Spleen (tissue), 11 donors: ENCODE results near the gene CSNK2A2. TPM values are rescaled to one million over a fixed set of nuclear protein-coding genes. Genes with fewer than 3 reads are reported as not detected.
A peak's percentile ranks its signal among the peaks of the same experiment; 100 is the strongest.

ENCODE experiments used
- DNase-seq: peaks from one replicate; pipeline ENCODE4 v3.0.0-alpha.2; 2020
- H3K27ac ChIP-seq, 8 donors: fragments of 200-600 bp; sonication (generic) in 7 of 8; 1 replicate in 4 of 8; 2 replicates in 4 of 8; pipeline versions ENCODE4 v1.5.0 to v1.8.0; 2016 to 2021; ENCODE audit warnings: inconsistent platforms in 4 of 8, mild to moderate bottlenecking in 4 of 8, moderate library complexity in 1 of 8
- H3K27me3 ChIP-seq, 7 donors: fragments of 200-600 bp; sonication (generic) in 6 of 7; replicated peaks in 1 of 7; 1 replicate in 4 of 7; 2 replicates in 3 of 7; pipeline versions ENCODE4 v1.5.0 to v1.8.0; 2016 to 2021; ENCODE audit warnings: inconsistent platforms in 3 of 7, mild to moderate bottlenecking in 1 of 7
- H3K36me3 ChIP-seq, 6 donors: fragments of 200-600 bp; sonication (generic) in 5 of 6; 1 replicate in 4 of 6; 2 replicates in 2 of 6; pipeline versions ENCODE4 v1.5.0 to v1.8.0; 2016 to 2021; ENCODE audit warnings: inconsistent platforms in 2 of 6
- H3K4me1 ChIP-seq, 6 donors: fragments of 200-600 bp; sonication (generic) in 5 of 6; 1 replicate in 3 of 6; 2 replicates in 3 of 6; pipeline versions ENCODE4 v1.5.0 to v1.8.0; 2016 to 2021; ENCODE audit warnings: inconsistent platforms in 3 of 6
- H3K4me3 ChIP-seq, 8 donors: fragments of 200-600 bp; sonication (generic) in 7 of 8; 1 replicate in 4 of 8; 2 replicates in 4 of 8; pipeline versions ENCODE4 v1.5.0 to v1.8.0; 2016 to 2021; ENCODE audit warnings: inconsistent platforms in 4 of 8, mild to moderate bottlenecking in 4 of 8, moderate library complexity in 2 of 8
- H3K9me3 ChIP-seq, 8 donors: fragments of 200-600 bp; sonication (generic) in 7 of 8; 1 replicate in 4 of 8; 2 replicates in 4 of 8; pipeline versions ENCODE4 v1.5.0 to v1.8.0; 2016 to 2021; ENCODE audit warnings: inconsistent platforms in 4 of 8
- CTCF ChIP-seq, 11 experiments: fragments of 200-600 bp in 7 of 11; fragments of 450-650 bp in 4 of 11; sonication (generic) in 4 of 11; IDR thresholded peaks in 8 of 11; conservative IDR thresholded peaks in 3 of 11; 1 replicate in 7 of 11; 2 replicates in 4 of 11; pipeline versions ENCODE4 v1.4.0 to v1.8.0; 2016 to 2021; ENCODE audit warnings: antibody characterized with exemption in 11 of 11, inconsistent platforms in 4 of 11, mild to moderate bottlenecking in 1 of 11
- POLR2A ChIP-seq, 3 donors: fragments of 450-650 bp; IDR thresholded peaks; one replicate each; pipeline ENCODE4 v1.5.1; 2017; ENCODE audit warnings: antibody characterized with exemption in 3 of 3, mild to moderate bottlenecking in 1 of 3
- POLR2AphosphoS5 ChIP-seq, 3 donors: sonication (generic); formaldehyde crosslinking; IDR thresholded peaks; one replicate each; pipeline ENCODE4 v1.5.1; 2017; ENCODE audit warnings: antibody characterized with exemption in 3 of 3
- WGBS, 5 donors: extraction: QIAGEN DNeasy Blood & Tissue Kit in 3 of 5; methylation state at CpG; one replicate each; pipeline versions ENCODE4 v1.1.5 to v1.1.7; 2013 to 2018; 5-methylcytosine and 5-hydroxymethylcytosine counted together
- intact Hi-C: fragments of 100-400 bp; cut with DNase I; formaldehyde crosslinking; loops from one replicate; pipeline ENCODE4 v1.15.0; 2023; ENCODE audit warnings: low total_unique reads
- polyA plus RNA-seq, 3 donors: library from polyadenylated mRNA; stranded (reverse); fragments of 200-250 nt; gene quantifications; one replicate each; pipeline ENCODE4 v1.2.1, GENCODE V29; 2013
- total RNA-seq, 7 donors: library from RNA; depleted of rRNA in 3 of 7; stranded (reverse); fragments of >200 nt in 3 of 7; fragmentation: NEBNext Ultra II Directional in 4 of 7; extraction: Animal tissue kit (Norgen Biotek cat#: 25700) in 4 of 7; gene quantifications; one replicate each; pipeline versions ENCODE4 v1.1.0 to v1.2.1, GENCODE V29; 2016 to 2021
- donor health status: healthy with polysubstance abuse.
- donor health status: DM: no; HTN: no; CAD: no; lungs with moderate emphysema.
- donor health status: DM: no; HTN: no; CAD: no.
- donor health status: Bipolar disorder and iron deficiency.
- donor health status: healthy.
- donor health status: DM: no; HTN: no; CAD: no.
- donor health status: DM: yes; HTN: yes; CAD: no.

The CSNK2A2 gene
- total and polyA plus RNA-seq, 10 donors = 17.7 to 62.2 (median 41.9) TPM

- Histone ChIP-seq H3K27me3 (peaks cover 0 to 37% (median 0%) of the 10 kb centered on the region in 7 donors), H3K36me3 (no peaks in the 10 kb centered on the region), H3K4me3 (peak overlapping the region in 7 of 8 donors; percentile 19 to 70 (median 40)), H3K27ac (no peak overlapping the region), H3K9me3 (no peaks in the 10 kb centered on the region), H3K4me1 (peaks cover 0 to 14% (median 7%) of the 10 kb centered on the region in 6 donors)
- intact Hi-C loops = no loop called here
- WGBS, 5 donors = 0 to 4% (median 1%) methylated on average over 13 of the region's 13 CpGs
- peak; percentile 85 for DNase-seq
- no peak for TF ChIP-seq POLR2A (IDR thresholded peaks at IDR 0.05)
- TF ChIP-seq POLR2AphosphoS5 (IDR thresholded peaks at IDR 0.05) = peak in 1 of 3 donors; percentile 7
These were observed 38.4 kb upstream of the CSNK2A2 start for GRCh38 chr16:58236231-58236690.

- no peak for TF ChIP-seq POLR2AphosphoS5 (IDR thresholded peaks at IDR 0.05)
- no peak for TF ChIP-seq CTCF (IDR thresholded peaks at IDR 0.05 in 8 of 11, conservative IDR thresholded peaks at IDR 0.05 in 3 of 11)
- no peak for TF ChIP-seq POLR2A (IDR thresholded peaks at IDR 0.05)
- WGBS, 5 donors = 34 to 72% (median 43%) methylated on average over 3 of the region's 3 CpGs
- Histone ChIP-seq H3K4me3 (peak overlapping the region in 1 of 8 donors; percentile 70), H3K9me3 (no peaks in the 10 kb centered on the region), H3K4me1 (peaks cover 0 to 14% (median 7%) of the 10 kb centered on the region in 6 donors), H3K36me3 (no peaks in the 10 kb centered on the region), H3K27ac (no peak overlapping the region), H3K27me3 (peaks cover 0 to 37% (median 0%) of the 10 kb centered on the region in 7 donors)
- no peak for DNase-seq
- intact Hi-C loops = no loop called here
These were observed 37.8 kb upstream of the CSNK2A2 start for GRCh38 chr16:58235663-58236062.

- H3K36me3 ChIP-seq = no peaks in the 10 kb centered on the region
- H3K4me1 ChIP-seq = peaks cover 0 to 14% (median 7%) of the 10 kb centered on the region in 6 donors
- H3K4me3 ChIP-seq = no peak overlapping the region
- intact Hi-C loops = no loop called here
- 74 to 82% (median 78%) methylated on average over 10 of the region's 10 CpGs for WGBS, 5 donors
- DNase-seq = no peak
- H3K27me3 ChIP-seq = peaks cover 0 to 37% (median 0%) of the 10 kb centered on the region in 7 donors
- H3K27ac ChIP-seq = no peak overlapping the region
- TF ChIP-seq CTCF (IDR thresholded peaks at IDR 0.05 in 8 of 11, conservative IDR thresholded peaks at IDR 0.05 in 3 of 11) (no peak), POLR2AphosphoS5 (IDR thresholded peaks at IDR 0.05) (no peak), POLR2A (IDR thresholded peaks at IDR 0.05) (no peak)
- H3K9me3 ChIP-seq = no peaks in the 10 kb centered on the region
These were observed 37.1 kb upstream of the CSNK2A2 start for GRCh38 chr16:58234831-58235595.

- Histone ChIP-seq H3K4me1 (no peaks in the 10 kb centered on the region), H3K36me3 (no peaks in the 10 kb centered on the region), H3K27ac (no peak overlapping the region), H3K27me3 (peaks cover 0 to 21% (median 0%) of the 10 kb centered on the region in 7 donors), H3K9me3 (no peaks in the 10 kb centered on the region), H3K4me3 (no peak overlapping the region)
- WGBS, 5 donors = 80 to 94% (median 82%) methylated on average over 6 to 8 of the region's 8 CpGs
- no peak for DNase-seq
- TF ChIP-seq POLR2AphosphoS5 (IDR thresholded peaks at IDR 0.05) = no peak
- no peak for TF ChIP-seq CTCF (IDR thresholded peaks at IDR 0.05 in 8 of 11, conservative IDR thresholded peaks at IDR 0.05 in 3 of 11)
- no peak for TF ChIP-seq POLR2A (IDR thresholded peaks at IDR 0.05)
- intact Hi-C loops = no loop called here
These were observed 32.4 kb upstream of the CSNK2A2 start for GRCh38 chr16:58230259-58230658.
